ENCODE results near the gene MCU. TPM values are rescaled to one million over a fixed set of nuclear protein-coding genes. Genes with fewer than 3 reads are reported as not detected.

MCU gene
- total RNA-seq, 6 experiments from 2014 or later = 6.2 to 14.6 (median 10.4) TPM

DNA sequence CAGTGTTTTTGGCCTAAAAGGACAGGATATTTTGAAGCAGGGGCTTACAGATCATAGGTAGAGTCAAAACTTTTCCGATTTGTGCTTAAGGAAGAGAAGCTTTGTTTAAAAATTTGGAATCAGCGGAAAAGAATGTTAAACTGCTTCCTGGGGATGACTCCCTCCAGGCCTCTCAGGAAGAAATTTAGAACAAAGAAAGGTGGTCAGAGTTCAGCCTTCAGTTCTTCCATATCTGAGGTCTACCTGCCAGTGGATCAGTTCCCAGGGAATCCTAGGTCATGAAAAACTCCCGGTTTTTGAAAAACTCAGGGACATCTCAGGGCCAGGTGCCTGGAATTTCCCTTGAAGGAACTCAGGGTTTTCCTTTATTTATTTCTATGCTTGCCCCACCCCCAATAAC lies 100.3 kb downstream of the MCU start:
- Histone ChIP-seq H3K9me3 (no peaks in the 10 kb centered on the region), H3K36me3 (no peaks in the 10 kb centered on the region), H3K4me1 (no peaks in the 10 kb centered on the region), H3K4me3 (no peak overlapping the region), H3K27ac (no peak overlapping the region), H3K27me3 (no peaks in the 10 kb centered on the region)
- no peak for TF ChIP-seq POLR2A (IDR thresholded peaks at IDR 0.05)
- TF ChIP-seq, protein P1, sequence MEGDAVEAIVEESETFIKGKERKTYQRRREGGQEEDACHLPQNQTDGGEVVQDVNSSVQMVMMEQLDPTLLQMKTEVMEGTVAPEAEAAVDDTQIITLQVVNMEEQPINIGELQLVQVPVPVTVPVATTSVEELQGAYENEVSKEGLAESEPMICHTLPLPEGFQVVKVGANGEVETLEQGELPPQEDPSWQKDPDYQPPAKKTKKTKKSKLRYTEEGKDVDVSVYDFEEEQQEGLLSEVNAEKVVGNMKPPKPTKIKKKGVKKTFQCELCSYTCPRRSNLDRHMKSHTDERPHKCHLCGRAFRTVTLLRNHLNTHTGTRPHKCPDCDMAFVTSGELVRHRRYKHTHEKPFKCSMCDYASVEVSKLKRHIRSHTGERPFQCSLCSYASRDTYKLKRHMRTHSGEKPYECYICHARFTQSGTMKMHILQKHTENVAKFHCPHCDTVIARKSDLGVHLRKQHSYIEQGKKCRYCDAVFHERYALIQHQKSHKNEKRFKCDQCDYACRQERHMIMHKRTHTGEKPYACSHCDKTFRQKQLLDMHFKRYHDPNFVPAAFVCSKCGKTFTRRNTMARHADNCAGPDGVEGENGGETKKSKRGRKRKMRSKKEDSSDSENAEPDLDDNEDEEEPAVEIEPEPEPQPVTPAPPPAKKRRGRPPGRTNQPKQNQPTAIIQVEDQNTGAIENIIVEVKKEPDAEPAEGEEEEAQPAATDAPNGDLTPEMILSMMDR (IDR thresholded peaks at IDR 0.05) = no peak
- intact Hi-C loops (cut with DNase I) = no loop called here
- WGBS (ENCODE audit: insufficient coverage, low coverage, low lambda C conversion rate, missing lambda C conversion rate) = 71% methylated on average over 3 of the region's 3 CpGs
- no peak for DNase-seq
- ATAC-seq = peak in 1 of 4 donors; percentile 25

DNA sequence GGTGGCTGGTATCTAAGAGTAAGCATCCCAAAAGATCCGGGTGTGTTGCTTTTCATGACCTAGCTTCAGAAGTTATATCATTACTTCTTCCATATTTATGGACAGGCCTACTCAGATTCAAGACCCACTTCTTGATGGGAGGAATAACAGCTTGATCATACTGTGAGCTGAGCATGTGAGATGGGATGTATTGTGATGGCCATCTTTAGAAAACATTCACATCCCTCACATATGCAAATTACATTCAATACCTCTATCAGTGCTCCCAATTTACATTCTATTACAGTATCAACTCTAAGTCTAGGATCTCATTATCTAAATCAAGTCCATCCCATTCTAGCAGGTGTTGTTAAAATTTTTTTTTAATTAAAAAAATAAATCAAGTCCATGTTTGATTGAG lies 101.8 kb downstream of the MCU start:
- no peaks in the 10 kb centered on the region for H3K9me3 ChIP-seq
- H3K27ac ChIP-seq = no peak overlapping the region
- H3K4me1 ChIP-seq = no peaks in the 10 kb centered on the region
- no peak overlapping the region for H3K4me3 ChIP-seq
- no peaks in the 10 kb centered on the region for H3K27me3 ChIP-seq
- ATAC-seq (no peak), DNase-seq (no peak)
- no peak for TF ChIP-seq POLR2A (IDR thresholded peaks at IDR 0.05)
- TF ChIP-seq, protein P1 (IDR thresholded peaks at IDR 0.05) = no peak
- H3K36me3 ChIP-seq = no peaks in the 10 kb centered on the region
- no CpG with 5 or more reads among the region's 1 CpG for WGBS (ENCODE audit: insufficient coverage, low coverage, low lambda C conversion rate, missing lambda C conversion rate)
- intact Hi-C loops (cut with DNase I) = no loop called here

DNA sequence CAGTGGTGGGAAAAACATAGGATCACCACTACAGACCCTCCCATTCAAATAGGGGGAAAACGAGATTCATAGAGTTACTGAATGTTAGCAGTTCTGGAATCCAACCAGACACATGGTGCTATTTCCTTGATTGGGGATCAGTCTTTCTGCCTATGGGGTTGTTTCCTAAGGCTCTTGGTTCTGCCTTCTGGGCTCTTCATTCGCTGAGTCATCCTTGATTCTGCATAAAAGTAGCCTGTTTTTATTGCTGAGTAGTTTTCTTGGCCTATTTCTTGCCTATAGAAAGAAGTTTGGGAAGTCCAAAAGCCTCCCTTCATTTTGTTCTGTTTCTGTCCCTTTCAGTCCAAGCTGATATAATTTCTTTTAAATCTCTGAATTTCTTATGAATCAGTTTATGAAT lies 102.3 kb downstream of the MCU start:
- H3K4me1 ChIP-seq = no peaks in the 10 kb centered on the region
- H3K36me3 ChIP-seq = no peaks in the 10 kb centered on the region
- WGBS (ENCODE audit: insufficient coverage, low coverage, low lambda C conversion rate, missing lambda C conversion rate) = 93% methylated on average over 2 of the region's 2 CpGs
- ATAC-seq (no peak), DNase-seq (no peak)
- intact Hi-C loops (cut with DNase I) = no loop called here
- H3K27ac ChIP-seq = no peak overlapping the region
- TF ChIP-seq, protein P1 (IDR thresholded peaks at IDR 0.05) = no peak
- TF ChIP-seq POLR2A (IDR thresholded peaks at IDR 0.05) = no peak
- no peak overlapping the region for H3K4me3 ChIP-seq
- H3K27me3 ChIP-seq = no peaks in the 10 kb centered on the region
- H3K9me3 ChIP-seq = no peaks in the 10 kb centered on the region

DNA sequence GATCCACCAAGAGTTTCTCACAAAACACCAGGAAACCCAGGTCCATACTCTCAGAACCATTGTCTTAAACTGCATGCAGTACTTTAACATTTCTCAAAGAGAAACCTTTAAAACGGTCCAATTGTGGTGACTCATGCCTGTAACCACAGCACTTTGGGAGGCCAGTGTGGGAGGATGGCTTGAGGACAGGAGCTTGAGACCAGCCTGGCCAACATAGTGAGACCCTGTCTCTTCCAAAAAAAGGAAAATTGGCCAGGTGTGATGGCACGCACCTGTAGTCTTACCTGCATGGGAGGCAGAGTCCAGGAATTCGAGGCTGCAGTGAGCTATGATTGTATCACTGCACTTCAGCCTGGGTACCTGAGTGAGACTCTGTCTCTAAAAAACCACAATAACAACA lies 104.1 kb downstream of the MCU start:
- Histone ChIP-seq H3K27me3 (no peaks in the 10 kb centered on the region), H3K4me1 (no peaks in the 10 kb centered on the region), H3K36me3 (no peaks in the 10 kb centered on the region), H3K4me3 (no peak overlapping the region), H3K9me3 (no peaks in the 10 kb centered on the region), H3K27ac (no peak overlapping the region)
- ATAC-seq (no peak), DNase-seq (no peak)
- TF ChIP-seq POLR2A (IDR thresholded peaks at IDR 0.05) = no peak
- TF ChIP-seq, protein P1 (IDR thresholded peaks at IDR 0.05) = no peak
- WGBS (ENCODE audit: insufficient coverage, low coverage, low lambda C conversion rate, missing lambda C conversion rate) = 47% methylated on average over 2 of the region's 3 CpGs
- intact Hi-C loops (cut with DNase I) = no loop called here

DNA sequence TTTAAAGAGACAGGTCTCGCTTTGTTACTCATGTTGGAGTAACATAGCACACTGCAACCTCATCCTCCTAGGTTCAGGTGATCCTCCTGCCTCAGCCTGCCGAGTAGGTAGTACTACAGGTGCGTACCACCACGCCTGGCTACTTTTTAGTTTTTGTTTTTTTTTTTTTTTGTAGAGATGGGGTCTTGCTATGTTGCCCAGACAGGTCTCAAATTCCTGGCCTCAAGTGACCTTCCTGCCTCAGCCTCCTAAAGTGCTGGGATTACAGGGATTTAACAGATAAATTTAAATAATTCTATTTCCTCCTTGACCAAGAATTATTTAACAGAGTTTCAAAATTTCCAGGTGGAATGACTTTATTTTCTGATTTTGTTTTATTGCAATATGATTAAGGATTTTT lies 104.6 kb downstream of the MCU start:
- ATAC-seq = no peak

More for the DNA sequence above, 104.6 kb downstream of the MCU start:
- DNase-seq = no peak
- no peaks in the 10 kb centered on the region for H3K36me3 ChIP-seq
- H3K4me1 ChIP-seq = no peaks in the 10 kb centered on the region
- TF ChIP-seq POLR2A (IDR thresholded peaks at IDR 0.05) = no peak
- TF ChIP-seq, protein P1 (IDR thresholded peaks at IDR 0.05) = no peak
- no peak overlapping the region for H3K27ac ChIP-seq
- intact Hi-C loops (cut with DNase I) = no loop called here
- no peaks in the 10 kb centered on the region for H3K9me3 ChIP-seq
- H3K4me3 ChIP-seq = no peak overlapping the region
- 100% methylated on average over 2 of the region's 4 CpGs for WGBS (ENCODE audit: insufficient coverage, low coverage, low lambda C conversion rate, missing lambda C conversion rate)
- no peaks in the 10 kb centered on the region for H3K27me3 ChIP-seq
